K562 (cell line): ENCODE measurements around the gene CSDE1. TPM values are rescaled to one million over a fixed set of nuclear protein-coding genes. Genes with fewer than 3 reads are reported as not detected.
A peak's percentile ranks its signal among the peaks of the same experiment; 100 is the strongest.

ENCODE experiments used
- ATF4 ChIP-seq: fragments of 450-650 bp; formaldehyde crosslinking; IDR thresholded peaks from 2 replicates; pipeline ENCODE4 v1.4.0; 2022; ENCODE audit warnings: mild to moderate bottlenecking, moderate library complexity
- CBX8 ChIP-seq: fragments of 200-600 bp; sonication (generic); IDR thresholded peaks from 2 replicates; pipeline ENCODE4 v1.6.1; 2012; ENCODE audit warnings: borderline replicate concordance, mixed run types, low read depth, mild to moderate bottlenecking, moderate library complexity, mixed read lengths, low read length, control low read depth, inconsistent platforms; ENCODE audit not compliant: poor library complexity, severe bottlenecking; ENCODE audit errors: extremely low read depth
- E2F5 ChIP-seq: sonication (generic); formaldehyde crosslinking; IDR thresholded peaks from 2 replicates; pipeline ENCODE4 v1.8.0; 2022; ENCODE audit warnings: mild to moderate bottlenecking, missing genetic modification reagents
- HMBOX1 ChIP-seq: sonication (generic); IDR thresholded peaks from 2 replicates; pipeline ENCODE4 v1.6.1; 2016
- PCBP1 ChIP-seq: fragments of 200-400 bp; formaldehyde crosslinking; IDR thresholded peaks from 2 replicates; pipeline ENCODE4 v1.6.1; 2018; ENCODE audit warnings: mild to moderate bottlenecking, low read depth, low read length; ENCODE audit not compliant: poor library complexity, severe bottlenecking
- RBBP5 ChIP-seq: fragments of 200-600 bp; sonication (generic); IDR thresholded peaks from 2 replicates; pipeline ENCODE4 v1.6.1; 2012; ENCODE audit warnings: borderline replicate concordance, mild to moderate bottlenecking, low read length, control low read depth, inconsistent platforms; ENCODE audit not compliant: insufficient read depth, poor library complexity, severe bottlenecking
- THRA ChIP-seq: fragments of 450-650 bp; IDR thresholded peaks from 2 replicates; pipeline ENCODE4 v1.6.1; 2017; ENCODE audit warnings: mild to moderate bottlenecking, moderate library complexity
- TRIM28 ChIP-seq: fragments of 450-650 bp; IDR thresholded peaks from 2 replicates; pipeline ENCODE4 v1.6.1; 2017
- ZBTB2 ChIP-seq: fragments of 450-650 bp; IDR thresholded peaks from 2 replicates; pipeline ENCODE4 v1.6.1; 2016; ENCODE audit warnings: antibody characterized with exemption
- ZNF407 ChIP-seq: fragments of 450-650 bp; IDR thresholded peaks from 2 replicates; pipeline ENCODE4 v1.6.1; 2016; ENCODE audit warnings: low read depth
- polyA plus RNA-seq, 8 experiments: library from polyadenylated mRNA; depleted of rRNA in 4 of 8; stranded (reverse) in 5 of 8; unstranded in 3 of 8; fragments of >200 nt; fragmentation: Nextera tagmentation in 2 of 8; fragmentation: Illumina TruSeq in 1 of 8; extraction: Ambion mirVana in 2 of 8; extraction: Trizol in 1 of 8; gene quantifications; 2 replicates each; pipeline versions ENCODE4 v1.2.1 to v1.2.3, GENCODE V29; 2011 to 2014; ENCODE audit warnings: inconsistent platforms in 1 of 8, missing spikeins in 1 of 8
- total RNA-seq, 7 experiments: library from RNA; depleted of rRNA in 6 of 7; stranded (reverse); fragments of >200 nt in 6 of 7; fragmentation: Illumina TruSeq in 2 of 7; extraction: Trizol in 2 of 7; gene quantifications; 2 replicates each; pipeline versions ENCODE4 v1.2.1 to v1.2.3, GENCODE V29; 2011 to 2021; ENCODE audit warnings: low replicate concordance in 1 of 7

CSDE1 gene
- total and polyA plus RNA-seq, 9 of the 15 experiments (the other 6 are each of a cell fraction or from before 2014, with no cell fraction given), result 174 to 538 (median 403) TPM

GRCh38 chr1:114716304-114717170 is 41.2 kb downstream of the CSDE1 start, which contains the start of gene NRAS (continued):
- TF ChIP-seq HMBOX1 (no peak), ZBTB2 (no peak), E2F5 (CRISPR knock-in tag) (no peak), ZNF407 (no peak), RBBP5 (peak; percentile 88), PCBP1 (no peak), TRIM28 (no peak), ATF4 (CRISPR knock-in tag) (0 out of 2 replicates have a peak, but pooled peaks have one; percentile 47), CBX8 (no peak), THRA (no peak)
